Parathyroid adenoma (tissue), 2 donors: ENCODE data around the gene ZDHHC24.

Source experiments
- H2AFZ ChIP-seq: fragments of 300-600 bp; sonication (generic); one replicate; pipeline ENCODE4 v1.7.0; 2017; ENCODE audit warnings: antibody characterized with exemption, mild to moderate bottlenecking
- H3K27ac ChIP-seq: fragments of 300-600 bp; sonication (generic); one replicate; pipeline ENCODE4 v1.7.0; 2017
- H3K27me3 ChIP-seq: fragments of 300-600 bp; sonication (generic); one replicate; pipeline ENCODE4 v1.7.0; 2017; ENCODE audit warnings: low read length; ENCODE audit not compliant: control insufficient read depth, insufficient read depth
- H3K36me3 ChIP-seq: fragments of 300-600 bp; sonication (generic); one replicate; pipeline ENCODE4 v1.7.0; 2017; ENCODE audit warnings: low read length; ENCODE audit not compliant: control insufficient read depth, insufficient read depth
- H3K4me1 ChIP-seq: fragments of 300-600 bp; sonication (generic); one replicate; pipeline ENCODE4 v1.7.0; 2017; ENCODE audit warnings: control low read depth
- H3K4me2 ChIP-seq: fragments of 300-600 bp; sonication (generic); one replicate; pipeline ENCODE4 v1.7.0; 2017; ENCODE audit warnings: low read length
- H3K4me3 ChIP-seq: fragments of 300-600 bp; sonication (generic); one replicate; pipeline ENCODE4 v1.7.0; 2017; ENCODE audit warnings: low read depth, low read length
- H3K79me2 ChIP-seq: fragments of 300-600 bp; sonication (generic); one replicate; pipeline ENCODE4 v1.7.0; 2017; ENCODE audit warnings: control low read depth
- H3K9ac ChIP-seq: fragments of 300-600 bp; sonication (generic); one replicate; pipeline ENCODE4 v1.7.0; 2017; ENCODE audit warnings: mild to moderate bottlenecking
- H3K9me3 ChIP-seq: fragments of 300-600 bp; sonication (generic); one replicate; pipeline ENCODE4 v1.7.0; 2017; ENCODE audit warnings: low read length; ENCODE audit not compliant: control insufficient read depth
- CTCF ChIP-seq: fragments of 300-600 bp; sonication (generic); IDR thresholded peaks from one replicate; pipeline ENCODE4 v1.7.0; 2017; ENCODE audit warnings: antibody characterized with exemption, mild to moderate bottlenecking
- donor health status: primary hyperparathyroidism.

Gene ZDHHC24

GRCh38 chr11:66581261-66581660 lies 35.4 kb upstream of the ZDHHC24 start:
- no peaks in the 10 kb centered on the region for H3K27me3 ChIP-seq
- H2AFZ ChIP-seq, result no peak overlapping the region
- H3K9ac ChIP-seq, result no peak overlapping the region
- no peak overlapping the region for H3K4me3 ChIP-seq
- no peaks in the 10 kb centered on the region for H3K36me3 ChIP-seq
- no peaks in the 10 kb centered on the region for H3K4me1 ChIP-seq
- H3K9me3 ChIP-seq, result no peaks in the 10 kb centered on the region
- no peak overlapping the region for H3K27ac ChIP-seq
- H3K4me2 ChIP-seq, result no peak overlapping the region
- H3K79me2 ChIP-seq, result no peaks in the 10 kb centered on the region
- no peak for TF ChIP-seq CTCF

- no peaks in the 10 kb centered on the region for H3K36me3 ChIP-seq
- H3K9ac ChIP-seq, result no peak overlapping the region
- no peaks in the 10 kb centered on the region for H3K27me3 ChIP-seq
- H3K79me2 ChIP-seq, result no peaks in the 10 kb centered on the region
- no peak overlapping the region for H3K27ac ChIP-seq
- H3K4me3 ChIP-seq, result no peak overlapping the region
- H3K4me2 ChIP-seq, result no peak overlapping the region
- no peaks in the 10 kb centered on the region for H3K4me1 ChIP-seq
- no peaks in the 10 kb centered on the region for H3K9me3 ChIP-seq
- no peak overlapping the region for H2AFZ ChIP-seq
- TF ChIP-seq CTCF, result no peak
Observed at GRCh38 chr11:66580803-66581202, 35.0 kb upstream of the ZDHHC24 start.

GRCh38 chr11:66579017-66579606 lies 33.3 kb upstream of the ZDHHC24 start:
- TF ChIP-seq CTCF, result peak; percentile 62
- H2AFZ ChIP-seq, result peak overlapping the region; percentile 33
- no peak overlapping the region for H3K9ac ChIP-seq
- no peak overlapping the region for H3K4me2 ChIP-seq
- no peaks in the 10 kb centered on the region for H3K4me1 ChIP-seq
- no peak overlapping the region for H3K27ac ChIP-seq
- no peaks in the 10 kb centered on the region for H3K79me2 ChIP-seq
- no peak overlapping the region for H3K4me3 ChIP-seq
- H3K27me3 ChIP-seq, result no peaks in the 10 kb centered on the region
- no peaks in the 10 kb centered on the region for H3K9me3 ChIP-seq
- H3K36me3 ChIP-seq, result no peaks in the 10 kb centered on the region

- H3K9ac ChIP-seq, result no peak overlapping the region
- TF ChIP-seq CTCF, result no peak
- H3K36me3 ChIP-seq, result no peaks in the 10 kb centered on the region
- H3K27me3 ChIP-seq, result no peaks in the 10 kb centered on the region
- no peaks in the 10 kb centered on the region for H3K9me3 ChIP-seq
- H3K27ac ChIP-seq, result no peak overlapping the region
- H3K4me1 ChIP-seq, result no peaks in the 10 kb centered on the region
- no peak overlapping the region for H3K4me2 ChIP-seq
- H2AFZ ChIP-seq, result no peak overlapping the region
- H3K4me3 ChIP-seq, result no peak overlapping the region
- H3K79me2 ChIP-seq, result no peaks in the 10 kb centered on the region
Observed at GRCh38 chr11:66570850-66571180, 25.0 kb upstream of the ZDHHC24 start.

GRCh38 chr11:66570079-66570849 lies 24.4 kb upstream of the ZDHHC24 start:
- H3K4me3 ChIP-seq, result no peak overlapping the region
- no peak overlapping the region for H2AFZ ChIP-seq
- H3K79me2 ChIP-seq, result no peaks in the 10 kb centered on the region
- H3K36me3 ChIP-seq, result no peaks in the 10 kb centered on the region
- TF ChIP-seq CTCF, result no peak
- H3K9me3 ChIP-seq, result no peaks in the 10 kb centered on the region
- no peak overlapping the region for H3K9ac ChIP-seq
- H3K27me3 ChIP-seq, result no peaks in the 10 kb centered on the region
- no peak overlapping the region for H3K4me2 ChIP-seq
- no peaks in the 10 kb centered on the region for H3K4me1 ChIP-seq
- no peak overlapping the region for H3K27ac ChIP-seq
